ENCODE results near the gene BTF3.

BTF3 gene

GRCh38 chr5:73528248-73528647 lies 30.0 kb downstream of the BTF3 start:
- Histone ChIP-seq H3K36me3 (ENCODE audit: control insufficient read depth, insufficient read depth, low read length, severe bottlenecking) (no peaks in the 10 kb centered on the region), H3K9me3 (ENCODE audit: control insufficient read depth, low read length) (peaks cover 6% of the 10 kb centered on the region)
- no peak for DNase-seq (ENCODE audit: low read depth)

GRCh38 chr5:73529081-73529480 lies 30.8 kb downstream of the BTF3 start:
- peaks cover 6% of the 10 kb centered on the region for H3K9me3 ChIP-seq (ENCODE audit: control insufficient read depth, low read length)
- H3K4me3 ChIP-seq (ENCODE audit: low read length), result peak overlapping the region; percentile 1
- no peaks in the 10 kb centered on the region for H3K36me3 ChIP-seq (ENCODE audit: control insufficient read depth, insufficient read depth, low read length, severe bottlenecking)
- H3K9ac ChIP-seq (ENCODE audit: low read length), result peak overlapping the region; percentile 61
- no peak for DNase-seq (ENCODE audit: low read depth)
- H3K4me1 ChIP-seq (ENCODE audit: control insufficient read depth, insufficient read depth, low read length), result peaks cover 40% of the 10 kb centered on the region
- no peaks in the 10 kb centered on the region for H3K27me3 ChIP-seq (replicated peaks; ENCODE audit: control insufficient read depth, insufficient read depth, low read length)

More at GRCh38 chr5:73528248-73528647, 30.0 kb downstream of the BTF3 start:
- peaks cover 43% of the 10 kb centered on the region for H3K4me1 ChIP-seq (ENCODE audit: control insufficient read depth, insufficient read depth, low read length)
- H3K27me3 ChIP-seq (replicated peaks; ENCODE audit: control insufficient read depth, insufficient read depth, low read length), result no peaks in the 10 kb centered on the region
- H3K4me3 ChIP-seq (ENCODE audit: low read length), result no peak overlapping the region
- peak overlapping the region; percentile 61 for H3K9ac ChIP-seq (ENCODE audit: low read length)

- no peaks in the 10 kb centered on the region for H3K36me3 ChIP-seq (ENCODE audit: control insufficient read depth, insufficient read depth, low read length, severe bottlenecking)
- no peaks in the 10 kb centered on the region for H3K27me3 ChIP-seq (replicated peaks; ENCODE audit: control insufficient read depth, insufficient read depth, low read length)
- peaks cover 43% of the 10 kb centered on the region for H3K4me1 ChIP-seq (ENCODE audit: control insufficient read depth, insufficient read depth, low read length)
- DNase-seq (ENCODE audit: low read depth), result peak; percentile 19
- no peak overlapping the region for H3K4me3 ChIP-seq (ENCODE audit: low read length)
- peaks cover 16% of the 10 kb centered on the region for H3K9me3 ChIP-seq (ENCODE audit: control insufficient read depth, low read length)
- H3K9ac ChIP-seq (ENCODE audit: low read length), result no peak overlapping the region
These were observed 33.1 kb downstream of the BTF3 start for GRCh38 chr5:73531356-73531755.

- Histone ChIP-seq H3K9me3 (ENCODE audit: control insufficient read depth, low read length) (peaks cover 16% of the 10 kb centered on the region), H3K9ac (ENCODE audit: low read length) (no peak overlapping the region), H3K36me3 (ENCODE audit: control insufficient read depth, insufficient read depth, low read length, severe bottlenecking) (no peaks in the 10 kb centered on the region), H3K4me1 (ENCODE audit: control insufficient read depth, insufficient read depth, low read length) (peaks cover 43% of the 10 kb centered on the region), H3K4me3 (ENCODE audit: low read length) (no peak overlapping the region), H3K27me3 (replicated peaks; ENCODE audit: control insufficient read depth, insufficient read depth, low read length) (no peaks in the 10 kb centered on the region)
- no peak for DNase-seq (ENCODE audit: low read depth)
These were observed 34.0 kb downstream of the BTF3 start for GRCh38 chr5:73532195-73532594.

- peaks cover 16% of the 10 kb centered on the region for H3K9me3 ChIP-seq (ENCODE audit: control insufficient read depth, low read length)
- H3K36me3 ChIP-seq (ENCODE audit: control insufficient read depth, insufficient read depth, low read length, severe bottlenecking), result no peaks in the 10 kb centered on the region
- DNase-seq (ENCODE audit: low read depth), result no peak
- H3K4me1 ChIP-seq (ENCODE audit: control insufficient read depth, insufficient read depth, low read length), result peaks cover 41% of the 10 kb centered on the region
- no peak overlapping the region for H3K4me3 ChIP-seq (ENCODE audit: low read length)
- H3K9ac ChIP-seq (ENCODE audit: low read length), result no peak overlapping the region
- no peaks in the 10 kb centered on the region for H3K27me3 ChIP-seq (replicated peaks; ENCODE audit: control insufficient read depth, insufficient read depth, low read length)
These were observed 35.9 kb downstream of the BTF3 start for GRCh38 chr5:73534011-73534644.

- Histone ChIP-seq H3K4me1 (ENCODE audit: control insufficient read depth, insufficient read depth, low read length) (peaks cover 34% of the 10 kb centered on the region), H3K4me3 (ENCODE audit: low read length) (no peak overlapping the region), H3K27me3 (replicated peaks; ENCODE audit: control insufficient read depth, insufficient read depth, low read length) (no peaks in the 10 kb centered on the region), H3K36me3 (ENCODE audit: control insufficient read depth, insufficient read depth, low read length, severe bottlenecking) (no peaks in the 10 kb centered on the region), H3K9me3 (ENCODE audit: control insufficient read depth, low read length) (peaks cover 16% of the 10 kb centered on the region), H3K9ac (ENCODE audit: low read length) (no peak overlapping the region)
- no peak for DNase-seq (ENCODE audit: low read depth)
These were observed 36.7 kb downstream of the BTF3 start for GRCh38 chr5:73534971-73535370.

- Histone ChIP-seq H3K27me3 (replicated peaks; ENCODE audit: control insufficient read depth, insufficient read depth, low read length) (no peaks in the 10 kb centered on the region), H3K4me3 (ENCODE audit: low read length) (no peak overlapping the region), H3K9me3 (ENCODE audit: control insufficient read depth, low read length) (peaks cover 6% of the 10 kb centered on the region), H3K36me3 (ENCODE audit: control insufficient read depth, insufficient read depth, low read length, severe bottlenecking) (no peaks in the 10 kb centered on the region), H3K9ac (ENCODE audit: low read length) (no peak overlapping the region), H3K4me1 (ENCODE audit: control insufficient read depth, insufficient read depth, low read length) (peaks cover 13% of the 10 kb centered on the region)
- DNase-seq (ENCODE audit: low read depth), result no peak
These were observed 41.5 kb downstream of the BTF3 start for GRCh38 chr5:73539730-73540129.

- no peak overlapping the region for H3K4me3 ChIP-seq (ENCODE audit: low read length)
- peaks cover 13% of the 10 kb centered on the region for H3K4me1 ChIP-seq (ENCODE audit: control insufficient read depth, insufficient read depth, low read length)
- DNase-seq (ENCODE audit: low read depth), result peak; percentile 22
- H3K27me3 ChIP-seq (replicated peaks; ENCODE audit: control insufficient read depth, insufficient read depth, low read length), result no peaks in the 10 kb centered on the region
- no peaks in the 10 kb centered on the region for H3K36me3 ChIP-seq (ENCODE audit: control insufficient read depth, insufficient read depth, low read length, severe bottlenecking)
- H3K9me3 ChIP-seq (ENCODE audit: control insufficient read depth, low read length), result peaks cover 2% of the 10 kb centered on the region
- no peak overlapping the region for H3K9ac ChIP-seq (ENCODE audit: low read length)
These were observed 42.0 kb downstream of the BTF3 start for GRCh38 chr5:73540192-73540591.

- H3K36me3 ChIP-seq (ENCODE audit: control insufficient read depth, insufficient read depth, low read length, severe bottlenecking), result no peaks in the 10 kb centered on the region
- no peak overlapping the region for H3K9ac ChIP-seq (ENCODE audit: low read length)
- H3K4me3 ChIP-seq (ENCODE audit: low read length), result no peak overlapping the region
- DNase-seq (ENCODE audit: low read depth), result no peak
- H3K9me3 ChIP-seq (ENCODE audit: control insufficient read depth, low read length), result no peaks in the 10 kb centered on the region
- no peaks in the 10 kb centered on the region for H3K27me3 ChIP-seq (replicated peaks; ENCODE audit: control insufficient read depth, insufficient read depth, low read length)
- H3K4me1 ChIP-seq (ENCODE audit: control insufficient read depth, insufficient read depth, low read length), result peaks cover 13% of the 10 kb centered on the region
These were observed 43.8 kb downstream of the BTF3 start for GRCh38 chr5:73542020-73542419.

- H3K27me3 ChIP-seq (replicated peaks; ENCODE audit: control insufficient read depth, insufficient read depth, low read length), result no peaks in the 10 kb centered on the region
- H3K36me3 ChIP-seq (ENCODE audit: control insufficient read depth, insufficient read depth, low read length, severe bottlenecking), result no peaks in the 10 kb centered on the region
- H3K4me1 ChIP-seq (ENCODE audit: control insufficient read depth, insufficient read depth, low read length), result no peaks in the 10 kb centered on the region
- no peak for DNase-seq (ENCODE audit: low read depth)
- H3K9me3 ChIP-seq (ENCODE audit: control insufficient read depth, low read length), result no peaks in the 10 kb centered on the region
- no peak overlapping the region for H3K9ac ChIP-seq (ENCODE audit: low read length)
- H3K4me3 ChIP-seq (ENCODE audit: low read length), result no peak overlapping the region
These were observed 46.5 kb downstream of the BTF3 start for GRCh38 chr5:73544429-73545402.

- Histone ChIP-seq H3K9me3 (ENCODE audit: control insufficient read depth, low read length) (no peaks in the 10 kb centered on the region), H3K4me3 (ENCODE audit: low read length) (no peak overlapping the region)
These were observed 47.1 kb downstream of the BTF3 start for GRCh38 chr5:73545403-73545779.

More at GRCh38 chr5:73545403-73545779, 47.1 kb downstream of the BTF3 start:
- H3K36me3 ChIP-seq (ENCODE audit: control insufficient read depth, insufficient read depth, low read length, severe bottlenecking), result no peaks in the 10 kb centered on the region
- no peak for DNase-seq (ENCODE audit: low read depth)
- H3K27me3 ChIP-seq (replicated peaks; ENCODE audit: control insufficient read depth, insufficient read depth, low read length), result no peaks in the 10 kb centered on the region
- no peaks in the 10 kb centered on the region for H3K4me1 ChIP-seq (ENCODE audit: control insufficient read depth, insufficient read depth, low read length)
- H3K9ac ChIP-seq (ENCODE audit: low read length), result no peak overlapping the region

Measured in adipocyte (in vitro differentiated cells).